GM12872 (cell line): ENCODE results near the gene MRGPRG.

Experiments
- CTCF ChIP-seq: IDR thresholded peaks from 3 replicates; pipeline ENCODE4 v1.5.1; 2011; ENCODE audit warnings: low read depth, mild to moderate bottlenecking, low read length, moderate library complexity; ENCODE audit not compliant: insufficient read depth

MRGPRG gene

GRCh38 chr11:3200388-3201111, 18.1 kb downstream of the MRGPRG start:
- TF ChIP-seq CTCF: no peak

DNA sequence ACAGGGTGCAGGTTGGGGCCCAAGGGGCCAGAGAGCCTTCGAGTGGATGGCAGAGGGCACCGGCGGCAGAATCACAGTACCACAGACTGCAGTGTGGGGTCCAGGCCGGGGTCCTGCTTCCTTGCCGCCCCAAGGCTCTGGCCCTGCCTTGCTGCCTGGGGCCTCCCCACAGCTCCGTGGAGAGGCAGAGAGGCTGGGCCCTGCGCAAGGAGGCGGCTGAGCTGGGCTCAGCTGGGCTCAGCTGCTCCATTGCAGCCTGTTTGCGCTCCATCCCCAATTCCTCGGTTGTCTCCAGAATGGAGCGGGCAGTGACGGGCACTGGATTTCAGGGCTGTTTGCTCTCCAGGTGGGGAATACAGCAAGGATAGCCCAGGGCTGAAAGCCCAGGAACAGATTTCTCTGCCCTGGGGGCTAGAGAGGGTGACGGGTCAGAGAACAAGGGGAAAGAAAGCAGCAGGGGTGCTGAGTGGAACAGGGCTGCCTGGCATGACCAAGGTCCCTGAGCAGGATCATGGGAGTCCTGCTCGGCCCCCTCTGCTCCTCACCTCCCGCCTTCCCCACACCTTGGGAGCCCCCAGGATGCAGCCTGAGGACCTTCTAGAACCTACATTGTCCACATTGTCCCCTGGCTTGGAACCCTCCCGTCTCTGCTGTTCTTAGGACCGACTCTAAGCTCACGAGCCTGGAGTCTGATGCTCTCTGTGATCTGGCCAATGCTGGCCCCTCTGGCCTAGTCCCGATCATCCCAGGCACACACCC, 18.9 kb downstream of the MRGPRG start:
- no peak for TF ChIP-seq CTCF

DNA sequence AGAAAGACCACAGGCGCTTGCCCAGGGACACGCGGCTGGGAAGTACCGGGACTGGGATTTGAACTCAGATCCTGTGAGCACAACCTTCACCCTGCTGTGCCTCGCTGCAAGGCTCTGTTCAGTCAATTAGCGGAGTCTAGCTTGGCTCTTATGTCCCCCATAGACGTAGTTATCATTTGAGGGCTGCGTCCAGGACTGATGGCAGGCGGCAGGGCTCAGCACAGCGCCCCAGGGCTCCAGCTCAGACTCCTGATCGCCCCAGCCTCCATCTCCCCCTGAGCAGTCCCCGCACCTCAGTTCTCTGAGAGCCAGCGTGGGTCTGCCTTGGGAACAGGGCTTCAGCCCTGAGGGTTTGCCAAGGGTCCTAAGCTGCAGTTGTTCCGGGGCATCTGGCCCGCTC, 19.8 kb downstream of the MRGPRG start:
- TF ChIP-seq CTCF: no peak

DNA sequence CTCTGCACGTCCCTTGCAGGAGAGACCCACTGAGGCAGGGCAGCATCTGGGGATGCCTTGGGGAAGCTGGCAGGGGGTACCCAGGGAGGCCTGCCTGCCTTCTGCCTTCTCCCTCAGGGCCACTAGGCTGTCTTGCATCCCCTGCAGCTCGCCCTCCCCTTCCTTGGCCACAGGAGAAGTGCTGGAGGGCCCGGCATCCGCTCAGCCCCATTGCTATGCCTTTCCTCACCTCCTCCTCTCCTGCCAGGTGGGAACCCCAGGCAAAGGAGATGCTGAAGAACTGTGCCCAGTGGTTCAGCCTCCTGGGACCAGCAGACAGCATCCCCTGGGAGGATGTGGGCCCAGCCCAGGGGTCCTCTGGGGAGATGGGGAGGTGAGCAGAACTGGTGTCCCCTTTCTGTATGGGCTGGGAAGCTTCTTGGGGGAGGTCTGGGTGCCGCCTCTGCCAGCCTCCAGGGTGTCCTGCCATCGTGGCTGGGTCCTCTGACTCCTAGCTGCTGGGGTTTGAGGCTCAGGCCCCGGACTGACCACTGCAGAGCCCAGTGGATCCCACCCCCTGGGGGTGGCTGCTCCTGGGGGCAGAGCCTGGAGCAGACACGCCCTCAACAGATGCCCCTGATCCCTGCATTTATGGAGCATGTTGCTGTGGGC, 20.6 kb downstream of the MRGPRG start:
- TF ChIP-seq CTCF: no peak

DNA sequence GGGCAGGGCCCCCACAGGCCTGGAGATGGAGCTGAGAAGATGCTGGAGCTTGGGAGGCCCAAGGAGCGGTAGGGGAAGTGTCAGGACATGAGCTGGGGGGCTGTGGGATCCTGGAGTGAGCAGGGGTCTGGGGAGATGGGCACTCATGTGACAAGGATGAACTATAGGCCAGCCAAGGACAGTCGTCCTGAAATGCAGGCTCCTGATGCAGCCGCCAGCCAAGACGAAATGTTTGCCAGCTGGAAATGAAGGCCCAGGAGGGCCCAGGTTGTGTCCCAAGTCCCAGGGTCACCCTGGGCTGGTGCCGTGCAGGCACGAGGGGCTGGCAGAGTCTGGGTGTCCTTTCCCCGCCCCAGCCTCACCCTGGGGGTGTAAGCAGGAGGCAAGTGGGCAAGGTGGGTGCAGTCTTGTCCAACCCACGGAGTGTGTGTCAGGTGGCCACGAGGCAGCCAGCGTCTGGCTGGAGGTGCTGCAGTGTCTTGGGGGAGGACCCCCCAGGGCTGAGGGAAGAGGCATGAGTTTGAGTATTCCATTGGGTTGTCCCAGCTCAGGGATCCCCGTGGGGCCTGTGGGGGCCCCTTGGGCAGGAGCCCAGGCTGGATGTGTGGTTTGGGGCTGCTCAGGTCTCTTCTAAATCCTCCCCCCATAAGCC, 21.4 kb downstream of the MRGPRG start:
- no peak for TF ChIP-seq CTCF

DNA sequence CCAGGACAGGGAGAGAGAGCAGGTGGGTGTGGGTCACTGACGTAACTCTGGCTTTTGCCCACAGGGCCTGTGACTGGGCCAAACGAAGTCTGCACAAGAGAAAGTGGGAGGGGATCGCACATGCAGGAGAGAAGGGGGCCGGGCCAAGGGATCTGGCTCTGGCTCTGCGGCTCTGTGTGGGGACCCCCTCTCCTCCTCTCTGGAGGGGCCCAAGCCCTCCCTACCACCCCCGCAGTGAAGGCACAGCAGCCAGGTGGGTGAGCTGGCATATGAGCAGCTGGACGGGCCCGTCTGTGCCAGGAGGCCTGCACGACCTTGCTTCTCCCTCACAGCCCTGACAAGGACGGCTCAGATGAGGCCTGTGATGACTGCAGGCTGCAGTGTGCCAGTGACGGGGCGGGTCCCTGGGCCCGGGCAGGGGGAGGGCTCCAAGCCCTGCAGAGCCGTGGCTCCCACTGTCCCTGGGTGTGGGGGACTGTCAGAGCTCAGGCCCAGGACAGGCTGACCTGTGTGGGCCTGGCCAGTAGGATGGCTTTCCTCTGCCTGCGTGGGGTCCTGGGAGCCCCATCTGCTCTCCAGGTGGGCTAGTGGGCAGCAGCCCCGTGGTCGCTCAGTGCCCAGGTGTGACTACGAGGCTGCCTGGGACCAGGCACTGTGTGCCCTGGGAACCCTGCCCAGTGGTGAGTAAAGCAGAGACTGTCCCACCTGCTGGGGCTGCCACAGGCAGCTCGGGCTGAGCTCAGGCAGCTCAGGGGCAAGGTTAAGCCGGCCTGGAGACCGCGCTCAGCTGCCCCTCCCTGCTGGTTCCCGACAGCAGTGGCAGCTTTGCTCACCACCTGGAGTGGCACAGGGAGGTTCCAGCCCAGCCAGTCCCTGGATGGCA, 22.2 kb downstream of the MRGPRG start:
- no peak for TF ChIP-seq CTCF
